Osteocyte (in vitro differentiated cells): ENCODE measurements around the gene ETHE1. TPM values are rescaled to one million over a fixed set of nuclear protein-coding genes. Genes with fewer than 3 reads are reported as not detected.
"Not testable (repeated sequence)": the region's sequence is repeated elsewhere in the genome, so short reads cannot be mapped to it uniquely, and the experiment has no call there.

ENCODE experiments used
- DNase-seq: peaks from one replicate; pipeline ENCODE4 v3.0.0; 2021; ENCODE audit warnings: mixed read lengths; ENCODE audit not compliant: unreplicated experiment; ENCODE audit errors: extremely low spot score
- H3K27ac Mint-ChIP-seq: one replicate; pipeline ENCODE4 v1.8.0; 2021; ENCODE audit warnings: mild to moderate bottlenecking, mixed read lengths; ENCODE audit not compliant: unreplicated experiment
- H3K27me3 Mint-ChIP-seq: one replicate; pipeline ENCODE4 v1.8.0; 2021; ENCODE audit warnings: mixed read lengths; ENCODE audit not compliant: unreplicated experiment
- H3K36me3 Mint-ChIP-seq: one replicate; pipeline ENCODE4 v1.8.0; 2021; ENCODE audit warnings: mixed read lengths; ENCODE audit not compliant: unreplicated experiment
- H3K4me1 Mint-ChIP-seq: one replicate; pipeline ENCODE4 v1.8.0; 2021; ENCODE audit warnings: mixed read lengths; ENCODE audit not compliant: unreplicated experiment
- H3K4me3 Mint-ChIP-seq: one replicate; pipeline ENCODE4 v1.8.0; 2021; ENCODE audit warnings: mild to moderate bottlenecking, moderate library complexity, mixed read lengths; ENCODE audit not compliant: unreplicated experiment
- H3K9me3 Mint-ChIP-seq: one replicate; pipeline ENCODE4 v1.8.0; 2021; ENCODE audit warnings: mixed read lengths; ENCODE audit not compliant: unreplicated experiment
- CTCF ChIP-seq: fragments of 200-600 bp; sonication (generic); IDR thresholded peaks from 2 replicates; pipeline ENCODE4 v1.5.0; 2021; ENCODE audit warnings: antibody characterized with exemption, mild to moderate bottlenecking, moderate library complexity
- total RNA-seq: library from RNA; stranded (reverse); gene quantifications from 2 replicates; pipeline ENCODE4 v1.2.1, GENCODE V29; 2021

ETHE1 gene
- total RNA-seq, 1 donor from 2014 or later = 41.8 TPM

- Mint-ChIP-seq H3K4me1 (no peaks in the 10 kb centered on the region), H3K36me3 (peaks cover 31% of the 10 kb centered on the region), H3K4me3 (no peak overlapping the region), H3K27me3 (no peaks in the 10 kb centered on the region), H3K9me3 (no peaks in the 10 kb centered on the region), H3K27ac (no peak overlapping the region)
- no peak for DNase-seq
- no peak for TF ChIP-seq CTCF
Observed at GRCh38 chr19:43548706-43549105, 21.7 kb upstream of the ETHE1 start.

- H3K36me3 Mint-ChIP-seq = peaks cover 35% of the 10 kb centered on the region
- not testable (repeated sequence) for H3K4me3 Mint-ChIP-seq, DNase-seq, H3K4me1 Mint-ChIP-seq, H3K27me3 Mint-ChIP-seq, H3K9me3 Mint-ChIP-seq, H3K27ac Mint-ChIP-seq
Observed at GRCh38 chr19:43547926-43548325, 20.9 kb upstream of the ETHE1 start.

- DNase-seq = no peak
- no peak overlapping the region for H3K27ac Mint-ChIP-seq
- no peak overlapping the region for H3K4me3 Mint-ChIP-seq
- H3K36me3 Mint-ChIP-seq = peaks cover 36% of the 10 kb centered on the region
- no peaks in the 10 kb centered on the region for H3K4me1 Mint-ChIP-seq
- TF ChIP-seq CTCF = no peak
- no peaks in the 10 kb centered on the region for H3K27me3 Mint-ChIP-seq
- H3K9me3 Mint-ChIP-seq = no peaks in the 10 kb centered on the region
Observed at GRCh38 chr19:43546581-43546980, 19.6 kb upstream of the ETHE1 start.

DNA sequence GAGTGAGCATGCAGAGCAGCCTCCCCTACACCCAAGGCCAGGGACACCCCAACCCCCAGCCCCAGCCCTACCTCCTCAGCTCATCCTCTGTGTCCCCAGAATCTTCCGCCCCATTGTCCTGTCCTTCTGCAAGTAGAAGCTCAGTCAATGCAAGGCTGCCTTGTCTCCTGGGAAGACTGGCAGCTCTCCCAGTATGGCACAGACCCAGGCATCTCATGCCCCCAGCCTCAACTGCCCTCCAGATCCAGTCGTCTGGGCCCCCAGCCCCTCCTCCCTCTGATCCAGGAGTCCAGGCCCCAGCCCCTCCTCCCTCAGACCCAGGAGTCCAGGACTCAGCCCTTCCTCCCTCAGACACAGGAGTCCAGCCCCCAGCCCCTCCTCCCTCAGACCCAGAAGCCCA is 19.0 kb upstream of the ETHE1 start:
- Mint-ChIP-seq H3K4me3 (no peak overlapping the region), H3K9me3 (no peaks in the 10 kb centered on the region), H3K27me3 (no peaks in the 10 kb centered on the region), H3K36me3 (peaks cover 33% of the 10 kb centered on the region), H3K27ac (no peak overlapping the region), H3K4me1 (no peaks in the 10 kb centered on the region)
- TF ChIP-seq CTCF = no peak
- no peak for DNase-seq

- Mint-ChIP-seq H3K27me3 (no peaks in the 10 kb centered on the region), H3K9me3 (no peaks in the 10 kb centered on the region), H3K4me3 (no peak overlapping the region), H3K27ac (no peak overlapping the region), H3K4me1 (no peaks in the 10 kb centered on the region), H3K36me3 (peaks cover 27% of the 10 kb centered on the region)
- DNase-seq = no peak
- TF ChIP-seq CTCF = no peak
Observed at GRCh38 chr19:43545276-43545675, 18.3 kb upstream of the ETHE1 start.

DNA sequence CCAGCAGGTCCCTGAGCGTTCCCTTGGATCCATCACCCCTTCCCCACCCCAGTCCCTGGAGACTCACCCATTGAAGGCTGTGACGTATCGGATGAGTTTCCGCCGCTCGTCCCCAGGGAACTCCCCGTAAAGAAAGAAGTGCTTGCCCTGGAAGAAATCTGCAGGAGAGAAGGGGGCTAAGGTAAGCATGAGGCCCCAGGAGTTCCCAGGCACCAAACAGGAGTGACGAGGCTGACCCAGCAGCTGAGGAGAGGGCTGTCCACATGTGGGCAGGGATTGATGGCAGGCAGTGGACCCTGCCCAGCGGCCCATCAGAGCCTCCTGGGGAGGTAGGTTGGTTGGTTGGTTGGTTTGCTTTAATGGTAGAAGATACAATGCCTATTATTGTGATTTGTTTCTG is 17.1 kb upstream of the ETHE1 start:
- no peak for DNase-seq
- TF ChIP-seq CTCF = no peak
- Mint-ChIP-seq H3K27me3 (no peaks in the 10 kb centered on the region), H3K36me3 (peaks cover 26% of the 10 kb centered on the region), H3K4me3 (no peak overlapping the region), H3K27ac (no peak overlapping the region), H3K4me1 (no peaks in the 10 kb centered on the region), H3K9me3 (peaks cover 3% of the 10 kb centered on the region)
